Kidney epithelial cell (primary cell): Measurements from ENCODE around the gene KLHL26. TPM values are rescaled to one million over a fixed set of nuclear protein-coding genes. Genes with fewer than 3 reads are reported as not detected.

Experiments used
- DNase-seq: peaks from one replicate; pipeline ENCODE4 v3.0.0-alpha.2; 2010; ENCODE audit warnings: low read depth
- H3K27me3 ChIP-seq: 2 replicates; pipeline ENCODE4 v1.6.0; 2011; ENCODE audit warnings: low read length; ENCODE audit not compliant: control insufficient read depth, insufficient read depth
- H3K36me3 ChIP-seq: 2 replicates; pipeline ENCODE4 v1.5.1; 2011; ENCODE audit warnings: low read length; ENCODE audit not compliant: control insufficient read depth, insufficient read depth
- H3K4me3 ChIP-seq: 2 replicates; pipeline ENCODE4 v1.5.1; 2011; ENCODE audit warnings: low read depth, mild to moderate bottlenecking, control low read depth, low read length
- total RNA-seq: library from RNA; depleted of rRNA; stranded (reverse); fragments of >200 nt; gene quantifications from 2 replicates; pipeline ENCODE4 v1.2.3, GENCODE V29; 2015
- TF ChIP-seq, protein P1 (sequence below): IDR thresholded peaks from 2 replicates; pipeline ENCODE4 v1.5.1; 2011; ENCODE audit warnings: mild to moderate bottlenecking, moderate library complexity, low read length, control low read depth, inconsistent platforms; ENCODE audit not compliant: insufficient read depth, poor library complexity, severe bottlenecking

The KLHL26 gene
- total RNA-seq, 1 donor from 2014 or later = 7.5 TPM

DNA sequence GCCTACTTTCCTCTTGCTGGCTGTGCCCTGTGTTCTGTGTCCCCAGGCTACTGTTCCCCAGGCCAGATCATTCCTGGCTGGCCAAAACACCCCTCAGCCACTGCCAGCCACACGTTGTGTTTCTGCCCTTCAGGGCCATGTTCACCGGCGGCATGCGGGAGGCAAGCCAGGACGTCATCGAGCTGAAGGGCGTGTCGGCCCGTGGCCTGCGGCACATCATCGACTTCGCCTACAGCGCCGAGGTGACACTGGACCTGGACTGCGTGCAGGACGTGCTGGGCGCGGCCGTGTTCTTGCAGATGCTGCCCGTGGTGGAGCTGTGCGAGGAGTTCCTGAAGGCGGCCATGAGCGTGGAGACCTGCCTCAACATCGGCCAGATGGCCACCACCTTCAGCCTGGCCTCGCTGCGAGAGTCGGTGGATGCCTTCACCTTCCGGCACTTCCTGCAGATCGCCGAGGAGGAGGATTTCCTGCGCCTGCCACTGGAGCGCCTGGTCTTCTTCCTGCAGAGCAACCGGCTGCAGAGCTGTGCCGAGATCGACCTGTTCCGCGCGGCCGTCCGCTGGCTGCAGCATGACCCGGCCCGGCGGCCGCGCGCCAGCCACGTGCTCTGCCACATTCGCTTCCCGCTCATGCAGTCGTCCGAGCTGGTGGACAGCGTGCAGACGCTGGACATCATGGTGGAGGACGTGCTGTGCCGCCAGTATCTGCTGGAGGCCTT lies 30.9 kb downstream of the KLHL26 start:
- TF ChIP-seq, protein P1, sequence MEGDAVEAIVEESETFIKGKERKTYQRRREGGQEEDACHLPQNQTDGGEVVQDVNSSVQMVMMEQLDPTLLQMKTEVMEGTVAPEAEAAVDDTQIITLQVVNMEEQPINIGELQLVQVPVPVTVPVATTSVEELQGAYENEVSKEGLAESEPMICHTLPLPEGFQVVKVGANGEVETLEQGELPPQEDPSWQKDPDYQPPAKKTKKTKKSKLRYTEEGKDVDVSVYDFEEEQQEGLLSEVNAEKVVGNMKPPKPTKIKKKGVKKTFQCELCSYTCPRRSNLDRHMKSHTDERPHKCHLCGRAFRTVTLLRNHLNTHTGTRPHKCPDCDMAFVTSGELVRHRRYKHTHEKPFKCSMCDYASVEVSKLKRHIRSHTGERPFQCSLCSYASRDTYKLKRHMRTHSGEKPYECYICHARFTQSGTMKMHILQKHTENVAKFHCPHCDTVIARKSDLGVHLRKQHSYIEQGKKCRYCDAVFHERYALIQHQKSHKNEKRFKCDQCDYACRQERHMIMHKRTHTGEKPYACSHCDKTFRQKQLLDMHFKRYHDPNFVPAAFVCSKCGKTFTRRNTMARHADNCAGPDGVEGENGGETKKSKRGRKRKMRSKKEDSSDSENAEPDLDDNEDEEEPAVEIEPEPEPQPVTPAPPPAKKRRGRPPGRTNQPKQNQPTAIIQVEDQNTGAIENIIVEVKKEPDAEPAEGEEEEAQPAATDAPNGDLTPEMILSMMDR = no peak
- Histone ChIP-seq H3K27me3 (no peaks in the 10 kb centered on the region), H3K36me3 (no peaks in the 10 kb centered on the region), H3K4me3 (no peak overlapping the region)
- DNase-seq = no peak

DNA sequence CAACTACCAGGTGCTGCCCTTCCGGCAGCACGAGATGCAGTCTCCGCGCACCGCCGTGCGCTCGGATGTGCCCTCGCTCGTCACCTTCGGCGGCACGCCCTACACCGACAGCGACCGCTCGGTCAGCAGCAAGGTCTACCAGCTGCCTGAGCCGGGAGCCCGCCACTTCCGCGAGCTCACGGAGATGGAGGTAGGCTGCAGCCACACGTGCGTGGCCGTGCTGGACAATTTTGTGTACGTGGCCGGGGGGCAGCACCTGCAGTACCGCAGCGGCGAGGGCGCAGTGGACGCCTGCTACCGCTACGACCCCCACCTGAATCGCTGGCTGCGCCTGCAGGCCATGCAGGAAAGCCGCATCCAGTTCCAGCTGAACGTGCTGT lies 31.4 kb downstream of the KLHL26 start:
- DNase-seq = no peak
- TF ChIP-seq, protein P1 = no peak
- H3K27me3 ChIP-seq = no peaks in the 10 kb centered on the region
- H3K36me3 ChIP-seq = no peaks in the 10 kb centered on the region
- H3K4me3 ChIP-seq = no peak overlapping the region

DNA sequence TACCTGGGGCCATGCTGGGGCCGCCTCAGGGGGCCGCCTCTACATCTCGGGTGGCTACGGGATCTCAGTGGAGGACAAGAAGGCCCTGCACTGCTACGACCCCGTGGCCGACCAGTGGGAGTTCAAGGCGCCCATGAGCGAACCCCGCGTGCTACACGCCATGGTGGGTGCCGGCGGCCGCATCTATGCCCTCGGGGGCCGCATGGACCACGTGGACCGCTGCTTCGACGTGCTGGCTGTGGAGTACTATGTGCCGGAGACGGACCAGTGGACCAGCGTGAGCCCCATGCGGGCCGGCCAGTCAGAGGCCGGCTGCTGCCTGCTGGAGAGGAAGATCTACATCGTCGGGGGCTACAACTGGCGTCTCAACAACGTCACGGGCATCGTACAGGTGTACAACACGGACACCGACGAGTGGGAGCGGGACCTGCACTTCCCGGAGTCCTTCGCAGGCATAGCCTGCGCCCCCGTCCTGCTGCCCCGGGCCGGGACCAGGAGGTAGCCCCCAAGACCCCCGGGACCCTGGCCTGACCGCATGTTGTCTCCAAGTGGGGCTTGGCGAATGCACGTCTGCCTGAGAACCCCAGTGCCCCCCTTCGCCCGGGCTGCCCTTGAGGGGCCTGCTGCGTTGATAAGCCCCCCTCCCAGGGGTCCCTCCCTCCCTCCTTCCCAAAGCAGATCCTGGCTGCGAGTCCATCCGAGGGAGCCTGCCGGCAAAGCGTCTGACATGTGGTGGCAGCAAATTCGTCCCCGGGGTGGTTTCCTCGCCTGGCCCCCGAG lies 32.1 kb downstream of the KLHL26 start:
- DNase-seq = no peak
- TF ChIP-seq, protein P1 = no peak
- no peaks in the 10 kb centered on the region for H3K27me3 ChIP-seq
- no peaks in the 10 kb centered on the region for H3K36me3 ChIP-seq
- no peak overlapping the region for H3K4me3 ChIP-seq

DNA sequence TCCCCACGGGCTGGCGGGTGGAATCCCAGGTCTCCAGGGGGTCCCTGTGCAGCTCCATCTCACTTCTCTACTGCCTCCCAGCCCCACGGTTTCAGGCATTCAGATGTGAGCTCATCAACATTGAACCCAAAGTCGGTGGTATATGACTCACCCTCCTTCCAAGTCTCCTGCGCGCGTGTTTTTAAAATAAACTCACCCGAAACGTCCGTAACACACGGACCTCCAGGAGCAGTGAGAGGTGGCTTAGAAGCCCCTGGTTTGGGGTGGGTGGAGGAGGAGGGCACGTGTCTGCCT lies 32.6 kb downstream of the KLHL26 start:
- H3K4me3 ChIP-seq = no peak overlapping the region
- no peak for DNase-seq
- no peaks in the 10 kb centered on the region for H3K36me3 ChIP-seq
- no peaks in the 10 kb centered on the region for H3K27me3 ChIP-seq
- TF ChIP-seq, protein P1 = no peak

DNA sequence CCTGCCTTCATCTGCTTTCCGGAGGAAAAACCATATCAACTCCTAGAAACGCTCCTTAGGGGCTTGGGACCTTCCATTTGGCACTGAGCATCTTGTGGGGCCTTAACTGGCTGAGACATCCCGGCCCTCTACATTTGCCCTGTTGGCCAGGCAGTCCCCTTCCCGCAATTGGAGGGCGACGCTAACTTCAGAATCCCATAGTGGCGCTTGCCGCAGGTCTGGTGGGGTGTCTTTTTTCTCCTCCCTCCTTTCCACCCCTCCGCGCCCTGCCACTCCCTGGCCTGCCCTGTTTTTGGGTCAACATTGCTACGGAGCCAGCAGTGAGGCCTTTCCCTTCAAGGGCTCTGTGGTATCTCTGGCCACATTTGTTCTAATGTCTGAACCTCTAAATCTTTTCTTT lies 33.1 kb downstream of the KLHL26 start:
- Histone ChIP-seq H3K27me3 (no peaks in the 10 kb centered on the region), H3K4me3 (no peak overlapping the region), H3K36me3 (no peaks in the 10 kb centered on the region)
- TF ChIP-seq, protein P1 = no peak
- no peak for DNase-seq

DNA sequence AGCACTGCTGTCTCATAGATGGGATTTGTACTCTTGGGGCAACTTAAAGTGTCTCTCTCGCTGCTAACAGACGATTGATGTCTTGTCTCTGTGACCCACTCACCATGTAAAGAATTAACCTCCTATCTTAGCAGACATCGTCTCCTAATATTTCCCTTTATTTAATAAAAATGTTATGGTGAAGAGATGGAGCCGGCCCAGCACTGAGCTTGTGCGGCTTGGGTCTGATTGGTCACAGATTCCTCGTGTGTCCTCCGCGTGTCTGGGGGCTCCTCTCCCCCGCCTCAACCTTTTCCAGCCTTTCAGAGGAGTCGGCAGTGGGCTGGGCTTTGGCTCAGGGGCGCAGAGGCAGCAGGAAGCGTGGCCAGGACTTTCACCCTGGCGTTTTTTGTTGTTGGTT lies 33.5 kb downstream of the KLHL26 start:
- H3K4me3 ChIP-seq = no peak overlapping the region
- no peaks in the 10 kb centered on the region for H3K27me3 ChIP-seq
- no peaks in the 10 kb centered on the region for H3K36me3 ChIP-seq
- no peak for DNase-seq
- TF ChIP-seq, protein P1 = no peak
